T1000 (cell line): ENCODE data around the gene ARHGDIA.

Experiments
- DNase-seq: peaks from one replicate; lab custom pipeline; 2025; ENCODE audit warnings: mixed read lengths; lab: John Stamatoyannopoulos, UW

Gene ARHGDIA

GRCh38 chr17:81888988-81889595 is 18.0 kb upstream of the ARHGDIA start:
- DNase-seq: no peak

GRCh38 chr17:81888105-81888987 is 17.2 kb upstream of the ARHGDIA start:
- DNase-seq: no peak

- DNase-seq: peak; percentile 62
These were observed 14.9 kb upstream of the ARHGDIA start for GRCh38 chr17:81885869-81886548.

- DNase-seq: no peak
These were observed 14.3 kb upstream of the ARHGDIA start for GRCh38 chr17:81885454-81885853.

- DNase-seq: no peak
These were observed 13.8 kb upstream of the ARHGDIA start for GRCh38 chr17:81884968-81885367.

- DNase-seq: no peak
These were observed 13.4 kb upstream of the ARHGDIA start for GRCh38 chr17:81884520-81884919.

- no peak for DNase-seq
These were observed 8.0 kb upstream of the ARHGDIA start for GRCh38 chr17:81879121-81879520.

- DNase-seq: no peak
These were observed 7.2 kb upstream of the ARHGDIA start for GRCh38 chr17:81878294-81878693.

GRCh38 chr17:81877569-81877968 is 6.4 kb upstream of the ARHGDIA start:
- no peak for DNase-seq

GRCh38 chr17:81871387-81872230 is 472 bp upstream of the ARHGDIA start:
- DNase-seq: peak; percentile 86

- no peak for DNase-seq
These were observed 781 bp downstream of the ARHGDIA start for GRCh38 chr17:81870131-81870980.

- DNase-seq: peak; percentile 61
These were observed 1.7 kb downstream of the ARHGDIA start for GRCh38 chr17:81869221-81870130.

- DNase-seq: peak; percentile 77
These were observed 2.4 kb downstream of the ARHGDIA start for GRCh38 chr17:81868674-81869220.

- no peak for DNase-seq
These were observed 3.0 kb downstream of the ARHGDIA start for GRCh38 chr17:81867991-81868673.

- peak; percentile 30 for DNase-seq
These were observed 3.8 kb downstream of the ARHGDIA start for GRCh38 chr17:81867170-81867990.

- DNase-seq: no peak
These were observed 4.5 kb downstream of the ARHGDIA start for GRCh38 chr17:81866440-81867169.

- no peak for DNase-seq
These were observed 5.3 kb downstream of the ARHGDIA start for GRCh38 chr17:81865733-81866439.
